Metanephros (tissue), 1 donor: Measurements from ENCODE around the gene LRRC27. TPM values are rescaled to one million over a fixed set of nuclear protein-coding genes. Genes with fewer than 3 reads are reported as not detected.

ENCODE experiments used
- total RNA-seq: library from RNA; depleted of rRNA; stranded (reverse); fragments of >200 nt; gene quantifications from one replicate; pipeline ENCODE4 v1.2.3, GENCODE V29; 2014

LRRC27 gene
- 15.1 TPM for total RNA-seq

GRCh38 chr10:132331601-132332432 lies at the start of gene LRRC27:
Gene LRRC27 (plus strand): TSS chr10:132332193. CDS start chr10:132333525, 1,332 bp downstream.

GRCh38 chr10:132307823-132308586 lies 24.0 kb upstream of the LRRC27 start, which contains the start of gene STK32C:
Gene STK32C (minus strand): TSS chr10:132307950. CDS start chr10:132307833, 117 bp downstream.

GRCh38 chr10:132397036-132397541 lies 65.1 kb downstream of the LRRC27 start, which contains the start of gene PWWP2B:
Gene PWWP2B (plus strand): TSS chr10:132397200. CDS start chr10:132397227, 27 bp downstream.

Other genes with a start within 250 kb of the LRRC27 start
- 10.5 TPM for gene DPYSL4, start 145.2 kb upstream of the LRRC27 start, total RNA-seq
- 6.7 TPM for gene STK32C, start 24.2 kb upstream of the LRRC27 start, total RNA-seq
- gene PWWP2B, start 65.0 kb downstream of the LRRC27 start, total RNA-seq: 21.3 TPM
- 38.6 TPM for gene INPP5A, start 205.6 kb downstream of the LRRC27 start, total RNA-seq